Thymus (tissue), 11 donors: ENCODE results near the gene EXO1. TPM values are rescaled to one million over a fixed set of nuclear protein-coding genes. Genes with fewer than 3 reads are reported as not detected.

Experiments used
- DNase-seq, 9 donors: peaks; one replicate each; pipeline ENCODE4 v3.0.0-alpha.2; 2013; ENCODE audit warnings: low spot score in 9 of 9, low read depth in 6 of 9, missing footprints in 1 of 9
- H3K27ac ChIP-seq, 2 donors: one replicate each; pipeline ENCODE4 v1.5.1; 2013; ENCODE audit warnings: control low read depth in 1 of 2, low read depth in 1 of 2, low read length in 1 of 2, mild to moderate bottlenecking in 1 of 2, moderate library complexity in 1 of 2
- H3K27me3 ChIP-seq, 2 donors: one replicate each; pipeline ENCODE4 v1.5.1; 2013; ENCODE audit warnings: low read length in 1 of 2; ENCODE audit not compliant: control insufficient read depth in 2 of 2, insufficient read depth in 1 of 2
- H3K36me3 ChIP-seq, 2 donors: one replicate each; pipeline ENCODE4 v1.5.1; 2013; ENCODE audit warnings: low read length in 1 of 2, mild to moderate bottlenecking in 1 of 2, moderate library complexity in 1 of 2; ENCODE audit not compliant: control insufficient read depth in 2 of 2, insufficient read depth in 2 of 2
- H3K4me1 ChIP-seq, 2 donors: one replicate each; pipeline ENCODE4 v1.5.1; 2013; ENCODE audit warnings: low read length in 2 of 2; ENCODE audit not compliant: control insufficient read depth in 2 of 2, insufficient read depth in 2 of 2
- H3K4me3 ChIP-seq, 2 donors: one replicate each; pipeline ENCODE4 v1.5.1; 2013; ENCODE audit warnings: low read length in 2 of 2, control low read depth in 1 of 2, mild to moderate bottlenecking in 1 of 2
- H3K9me3 ChIP-seq, 2 donors: one replicate each; pipeline ENCODE4 v1.5.1; 2013; ENCODE audit warnings: low read length in 1 of 2, mild to moderate bottlenecking in 1 of 2; ENCODE audit not compliant: control insufficient read depth in 2 of 2, insufficient read depth in 1 of 2
- WGBS: extraction: QIAGEN DNeasy Blood & Tissue Kit; methylation state at CpG from one replicate; pipeline ENCODE4 v1.1.7; 2013; 5-methylcytosine and 5-hydroxymethylcytosine counted together
- polyA plus RNA-seq: library from polyadenylated mRNA; stranded (reverse); fragments of 200-250 nt; gene quantifications from one replicate; pipeline ENCODE4 v1.2.3, GENCODE V29; 2013
- total RNA-seq: library from RNA; stranded (reverse); fragments of 120-200 nt; gene quantifications from one replicate; pipeline ENCODE4 v1.2.4, GENCODE V29; 2013
- donor health status: healthy.

Gene EXO1
- total and polyA plus RNA-seq, 2 donors: 0.52 to 19.6 TPM

- no peak for DNase-seq
- Histone ChIP-seq H3K4me1 (no peaks in the 10 kb centered on the region), H3K4me3 (no peak overlapping the region), H3K9me3 (no peaks in the 10 kb centered on the region), H3K27me3 (no peaks in the 10 kb centered on the region), H3K36me3 (no peaks in the 10 kb centered on the region), H3K27ac (no peak overlapping the region)
- 94% methylated on average over 6 of the region's 6 CpGs for WGBS
Observed at GRCh38 chr1:241840164-241840563, 7.8 kb upstream of the EXO1 start.

GRCh38 chr1:241841691-241842090 is 6.3 kb upstream of the EXO1 start:
- H3K27me3 ChIP-seq: no peaks in the 10 kb centered on the region
- WGBS: 98% methylated on average over 3 of the region's 3 CpGs
- no peaks in the 10 kb centered on the region for H3K9me3 ChIP-seq
- no peak overlapping the region for H3K27ac ChIP-seq
- DNase-seq: no peak
- no peak overlapping the region for H3K4me3 ChIP-seq
- H3K36me3 ChIP-seq: no peaks in the 10 kb centered on the region
- H3K4me1 ChIP-seq: no peaks in the 10 kb centered on the region

GRCh38 chr1:241842565-241842964 is 5.4 kb upstream of the EXO1 start:
- 98% methylated on average over 2 of the region's 2 CpGs for WGBS

DNA sequence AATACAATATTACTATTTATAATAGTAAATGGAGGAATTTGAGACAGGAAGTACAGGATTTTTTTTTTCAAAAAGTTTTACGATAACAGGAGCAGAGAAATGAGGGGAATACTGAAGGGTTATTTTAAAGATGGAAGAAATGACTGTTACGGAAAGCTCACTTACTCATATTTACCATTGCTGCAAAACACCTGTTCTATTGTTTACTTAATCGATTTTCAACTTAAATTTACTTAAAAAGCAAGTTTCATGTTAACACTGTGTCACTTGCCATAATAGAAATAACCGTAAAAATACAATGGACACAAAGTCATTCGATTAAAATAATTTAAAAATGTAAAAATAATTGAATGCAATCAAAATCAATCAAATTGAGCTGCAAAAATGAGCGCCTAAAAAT is 3.4 kb upstream of the EXO1 start:
- Histone ChIP-seq H3K36me3 (no peaks in the 10 kb centered on the region), H3K4me1 (peaks cover 11 to 14% of the 10 kb centered on the region in 2 donors), H3K4me3 (no peak overlapping the region), H3K9me3 (peaks cover 0 to 4% of the 10 kb centered on the region in 2 donors), H3K27ac (no peak overlapping the region), H3K27me3 (no peaks in the 10 kb centered on the region)
- DNase-seq: no peak
- 95% methylated on average over 6 of the region's 6 CpGs for WGBS

More at GRCh38 chr1:241842565-241842964, 5.4 kb upstream of the EXO1 start:
- Histone ChIP-seq H3K4me1 (peaks cover 0 to 4% of the 10 kb centered on the region in 2 donors), H3K36me3 (no peaks in the 10 kb centered on the region), H3K9me3 (no peaks in the 10 kb centered on the region), H3K27me3 (no peaks in the 10 kb centered on the region), H3K27ac (no peak overlapping the region), H3K4me3 (no peak overlapping the region)
- no peak for DNase-seq

- no peaks in the 10 kb centered on the region for H3K27me3 ChIP-seq
- DNase-seq: no peak
Observed at GRCh38 chr1:241846375-241846774, 1.6 kb upstream of the EXO1 start.

DNA sequence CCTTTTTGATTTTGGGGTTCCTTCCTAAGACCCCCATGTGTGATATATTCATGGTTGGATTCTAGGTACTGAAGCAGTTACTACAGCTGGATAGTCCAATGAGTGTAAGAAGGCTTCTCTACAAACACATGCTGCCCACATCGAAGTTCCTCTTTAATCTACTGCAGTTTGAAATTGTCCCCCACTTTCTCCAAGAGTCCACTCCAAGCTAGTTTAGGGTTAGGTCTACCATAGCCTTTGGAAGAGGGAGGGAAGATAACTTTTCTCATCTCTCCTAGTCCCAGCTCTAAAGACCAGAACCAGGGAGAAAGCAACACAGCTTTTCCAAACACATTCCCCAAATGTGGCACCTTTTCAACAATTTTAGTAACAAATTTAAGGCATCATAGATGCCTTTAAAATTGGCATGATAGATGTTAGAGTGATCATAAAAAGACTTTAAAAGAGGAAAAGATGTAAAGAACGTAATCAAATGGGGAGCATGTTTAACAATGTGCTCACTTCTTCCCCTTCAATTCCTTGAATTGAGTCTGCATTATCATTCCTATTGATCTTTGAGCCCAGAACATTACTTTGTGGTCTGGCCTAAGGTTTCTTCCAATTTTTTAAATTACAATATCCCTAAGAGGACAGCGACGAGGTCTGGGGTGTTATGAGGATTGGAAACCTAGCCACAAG is 1.0 kb upstream of the EXO1 start:
- peak overlapping the region; percentile 81 to 92 for H3K4me3 ChIP-seq
- 93% methylated on average over 4 of the region's 4 CpGs for WGBS
- DNase-seq: no peak

More at GRCh38 chr1:241846375-241846774, 1.6 kb upstream of the EXO1 start:
- no peak overlapping the region for H3K27ac ChIP-seq
- peaks cover 0 to 3% of the 10 kb centered on the region in 2 donors for H3K36me3 ChIP-seq
- no peak overlapping the region for H3K4me3 ChIP-seq
- peaks cover 11 to 16% of the 10 kb centered on the region in 2 donors for H3K4me1 ChIP-seq
- peaks cover 0 to 4% of the 10 kb centered on the region in 2 donors for H3K9me3 ChIP-seq

GRCh38 chr1:241847540-241847795 is 536 bp upstream of the EXO1 start:
- Histone ChIP-seq H3K27ac (peak overlapping the region in 1 of 2 donors; percentile 100), H3K36me3 (peaks cover 2 to 9% of the 10 kb centered on the region in 2 donors), H3K9me3 (peaks cover 0 to 4% of the 10 kb centered on the region in 2 donors), H3K4me3 (peak overlapping the region; percentile 81 to 92), H3K4me1 (peaks cover 11 to 16% of the 10 kb centered on the region in 2 donors), H3K27me3 (no peaks in the 10 kb centered on the region)
- WGBS: 15% methylated on average over 6 of the region's 6 CpGs
- DNase-seq: no peak

More for the DNA sequence above, 1.0 kb upstream of the EXO1 start:
- Histone ChIP-seq H3K27me3 (no peaks in the 10 kb centered on the region), H3K4me1 (peaks cover 11 to 16% of the 10 kb centered on the region in 2 donors), H3K9me3 (peaks cover 0 to 4% of the 10 kb centered on the region in 2 donors), H3K27ac (peak overlapping the region in 1 of 2 donors; percentile 100), H3K36me3 (peaks cover 0 to 7% of the 10 kb centered on the region in 2 donors)

DNA sequence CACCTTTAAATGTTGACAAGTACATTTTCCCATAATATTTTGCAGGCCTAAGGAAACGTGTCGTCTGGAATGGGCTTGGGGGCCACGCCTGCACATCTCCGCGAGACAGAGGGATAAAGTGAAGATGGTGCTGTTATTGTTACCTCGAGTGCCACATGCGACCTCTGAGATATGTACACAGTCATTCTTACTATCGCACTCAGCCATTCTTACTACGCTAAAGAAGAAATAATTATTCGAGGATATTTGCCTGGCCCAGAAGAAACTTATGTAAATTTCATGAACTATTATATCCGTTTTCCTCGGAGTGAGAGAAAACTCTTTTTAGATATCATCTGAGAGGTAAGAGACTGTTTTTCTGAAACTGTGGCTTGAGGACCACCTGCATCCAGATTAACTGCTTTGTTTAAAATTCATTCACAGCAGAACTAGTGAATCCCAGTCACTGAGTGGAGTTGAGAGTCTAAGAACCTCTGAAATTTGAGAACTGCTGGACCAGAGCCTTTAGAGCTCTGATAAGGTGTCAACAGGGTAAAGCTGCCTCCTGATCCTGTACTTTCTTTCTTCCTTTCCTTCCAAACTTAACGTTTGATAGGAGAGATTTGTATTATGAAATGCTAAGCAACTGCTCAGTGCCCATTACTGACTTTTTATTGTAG is 811 bp downstream of the EXO1 start:
- Histone ChIP-seq H3K27ac (no peak overlapping the region), H3K9me3 (peaks cover 0 to 4% of the 10 kb centered on the region in 2 donors), H3K36me3 (peaks cover 9 to 20% of the 10 kb centered on the region in 2 donors), H3K4me1 (peaks cover 11 to 16% of the 10 kb centered on the region in 2 donors), H3K27me3 (no peaks in the 10 kb centered on the region), H3K4me3 (peak overlapping the region; percentile 81 to 92)
- DNase-seq: peak in 1 of 9 donors; percentile 10
- 18% methylated on average over 13 of the region's 13 CpGs for WGBS

GRCh38 chr1:241849345-241849695 is 1.3 kb downstream of the EXO1 start:
- peaks cover 11 to 16% of the 10 kb centered on the region in 2 donors for H3K4me1 ChIP-seq
- peak overlapping the region; percentile 81 to 92 for H3K4me3 ChIP-seq
- WGBS: 87% methylated on average over 6 of the region's 6 CpGs
- no peak overlapping the region for H3K27ac ChIP-seq
- peaks cover 0 to 4% of the 10 kb centered on the region in 2 donors for H3K9me3 ChIP-seq
- no peaks in the 10 kb centered on the region for H3K27me3 ChIP-seq
- H3K36me3 ChIP-seq: peaks cover 9 to 22% of the 10 kb centered on the region in 2 donors
- no peak for DNase-seq
